Nucleus accumbens (tissue), 56 donors: ENCODE data around the gene RANBP1.
A peak's percentile ranks its signal among the peaks of the same experiment; 100 is the strongest.

Experiments
- DNase-seq, 56 donors: peaks; one replicate each; lab custom pipeline; 2025; lab: John Stamatoyannopoulos, UW

The RANBP1 gene

DNA sequence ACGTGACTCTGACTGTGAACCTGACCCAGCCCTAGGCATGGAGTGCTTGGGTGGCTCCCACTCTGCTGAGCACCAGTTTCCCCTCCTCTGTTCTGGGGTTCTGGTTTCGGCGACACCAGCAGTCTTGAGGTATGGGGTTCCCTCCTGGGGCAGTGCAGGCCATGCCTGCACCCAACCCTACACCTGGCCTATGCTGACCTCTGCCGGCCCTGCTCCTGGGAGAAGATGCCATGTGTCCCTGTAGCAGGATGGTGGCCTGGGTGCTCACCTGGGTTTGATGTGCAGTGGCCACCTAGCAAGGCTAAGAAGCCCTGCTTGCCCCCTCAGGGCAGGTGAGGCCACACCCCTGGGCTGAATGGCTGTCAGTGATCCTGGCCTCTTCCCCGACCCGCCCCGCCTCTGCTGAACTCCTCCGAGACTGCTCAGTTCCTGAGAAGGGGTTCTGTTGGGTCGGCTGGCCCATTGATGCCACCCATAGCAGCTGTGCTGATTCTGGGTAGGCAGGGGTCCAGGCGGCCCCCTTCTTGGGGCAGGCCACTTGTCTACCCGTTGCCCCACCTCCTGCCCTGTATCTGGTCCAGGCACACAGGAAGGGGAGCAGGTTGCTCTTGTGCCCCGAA is 18.1 kb downstream of the RANBP1 start:
- no peak for DNase-seq

DNA sequence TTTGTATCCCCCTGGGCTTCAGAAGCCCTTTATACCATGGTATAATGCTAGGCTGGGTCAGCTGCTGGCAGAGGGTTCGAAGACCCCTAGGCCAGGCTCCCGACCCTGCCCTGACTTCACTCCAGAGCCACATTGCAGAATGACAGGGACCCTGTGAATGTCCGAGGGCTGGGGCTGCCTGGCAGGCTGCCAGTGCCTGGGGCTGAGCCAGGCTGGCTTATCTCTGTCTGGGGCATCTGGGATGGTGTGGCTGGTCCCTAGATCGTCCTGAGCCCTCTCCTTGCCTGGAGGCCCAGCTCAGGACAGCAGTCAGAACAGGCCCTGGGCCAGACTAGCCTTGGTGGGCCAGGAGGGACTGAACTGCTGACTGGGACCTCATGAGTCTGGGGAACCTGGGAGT is 19.4 kb downstream of the RANBP1 start:
- no peak for DNase-seq

DNA sequence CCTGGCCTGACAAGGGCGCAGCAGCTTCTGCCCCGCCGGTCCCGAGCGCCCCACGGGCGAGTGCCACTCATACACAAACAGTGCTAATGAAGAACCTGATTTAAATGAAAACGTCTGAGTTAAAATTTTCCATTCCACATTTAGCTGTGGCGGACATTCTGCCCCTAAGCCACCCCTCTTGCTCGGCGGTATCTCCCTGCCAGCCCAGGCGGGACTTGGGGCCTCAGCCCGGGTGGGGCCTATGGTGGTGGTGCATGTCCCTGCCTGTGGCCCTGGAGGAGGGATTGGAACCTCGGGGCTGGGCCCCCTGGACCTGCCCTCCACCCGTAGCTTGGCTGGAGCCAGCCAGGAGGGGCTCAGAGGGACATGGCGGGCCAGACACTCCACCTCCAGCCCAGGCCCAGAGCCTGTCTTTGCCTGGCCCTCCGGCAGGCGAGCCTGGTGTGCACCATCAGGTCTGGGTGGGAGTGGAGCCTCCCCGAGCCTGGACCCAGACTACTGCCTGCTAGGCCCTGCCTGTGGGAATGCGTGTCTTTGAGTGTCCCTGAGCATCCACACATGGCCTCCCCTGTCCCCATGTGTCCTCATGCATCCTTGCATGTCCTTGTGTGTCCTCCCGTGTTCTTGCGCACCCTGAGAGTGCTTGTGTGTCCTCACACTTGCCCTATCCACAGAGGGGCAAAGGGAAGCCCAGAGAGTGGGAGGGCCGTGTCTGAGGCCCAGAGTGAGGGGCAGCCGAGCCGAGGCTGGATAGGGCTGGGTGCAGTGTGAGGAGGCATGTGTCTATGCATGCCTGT is 20.1 kb downstream of the RANBP1 start:
- no peak for DNase-seq

DNA sequence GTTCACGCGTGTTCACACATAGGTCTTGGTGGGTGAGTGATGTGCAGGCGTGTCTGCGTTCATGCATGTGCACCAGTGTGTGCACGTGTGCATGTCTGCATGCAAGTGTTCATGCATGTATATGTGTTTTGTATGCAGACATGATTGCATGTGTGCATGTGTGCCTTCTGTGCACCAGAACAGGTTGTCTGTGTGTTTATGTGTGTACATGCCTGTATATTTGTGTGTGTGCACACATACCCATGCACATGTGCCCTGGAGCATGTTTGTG is 20.6 kb downstream of the RANBP1 start:
- no peak for DNase-seq

DNA sequence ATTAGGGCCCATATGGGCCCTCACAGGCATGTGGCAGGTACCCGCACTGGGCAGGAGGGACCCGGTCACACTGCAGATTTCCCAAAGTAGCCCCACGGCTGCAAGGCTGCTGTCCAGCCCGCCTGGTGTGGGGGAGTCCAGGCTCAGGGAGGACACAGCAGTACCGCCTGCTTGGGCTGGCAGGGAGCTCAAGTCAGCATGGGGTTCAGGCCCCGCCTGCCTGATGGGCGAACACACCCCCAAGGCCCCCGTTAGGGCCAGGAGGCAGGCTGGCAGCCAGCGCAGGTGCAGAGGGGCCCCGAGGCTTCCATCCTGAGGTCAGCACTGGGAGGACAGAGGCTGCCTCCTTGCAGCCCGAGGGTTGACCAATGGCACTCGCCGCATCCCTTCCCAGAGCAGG is 21.2 kb downstream of the RANBP1 start:
- DNase-seq = no peak

DNA sequence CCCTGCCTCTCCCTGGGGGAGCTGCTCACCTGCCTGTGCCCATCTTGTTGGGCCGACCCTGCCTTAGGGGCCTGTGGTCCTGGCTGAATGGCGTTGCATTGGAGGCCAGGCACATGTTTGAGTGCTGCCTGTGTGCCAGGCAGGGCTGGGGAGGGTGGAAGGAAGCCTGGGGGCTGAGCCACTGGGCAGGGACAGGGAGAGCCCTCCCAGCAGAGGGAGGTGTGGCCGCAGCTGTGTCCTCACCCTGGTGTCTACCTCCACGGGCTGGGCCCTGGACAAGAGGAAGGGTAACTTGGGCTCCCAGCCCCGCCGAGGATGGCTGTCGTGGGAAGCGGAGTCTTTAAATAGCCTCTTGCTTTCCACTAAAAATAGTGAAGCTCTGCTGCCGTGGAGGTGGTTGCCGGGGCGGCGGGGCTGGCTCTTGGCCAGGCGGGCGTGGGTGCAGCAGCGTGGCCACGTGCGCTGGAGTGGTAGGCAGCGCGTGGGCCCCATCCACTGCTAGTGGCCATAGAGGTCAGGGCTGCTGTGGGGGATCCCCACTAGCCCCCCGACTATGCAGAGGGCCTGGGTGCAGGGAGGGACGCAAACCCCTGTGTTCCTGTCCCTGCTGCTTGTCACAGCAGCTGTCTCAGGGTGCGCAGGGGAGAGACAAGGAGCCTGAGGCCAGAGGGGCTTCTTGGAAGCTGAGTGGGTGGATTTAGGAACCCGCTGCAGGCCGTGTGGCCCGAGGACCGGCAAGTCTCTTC is 21.9 kb downstream of the RANBP1 start:
- DNase-seq = peak in 36 of 56 donors; percentile 10 to 79 (median 40)

DNA sequence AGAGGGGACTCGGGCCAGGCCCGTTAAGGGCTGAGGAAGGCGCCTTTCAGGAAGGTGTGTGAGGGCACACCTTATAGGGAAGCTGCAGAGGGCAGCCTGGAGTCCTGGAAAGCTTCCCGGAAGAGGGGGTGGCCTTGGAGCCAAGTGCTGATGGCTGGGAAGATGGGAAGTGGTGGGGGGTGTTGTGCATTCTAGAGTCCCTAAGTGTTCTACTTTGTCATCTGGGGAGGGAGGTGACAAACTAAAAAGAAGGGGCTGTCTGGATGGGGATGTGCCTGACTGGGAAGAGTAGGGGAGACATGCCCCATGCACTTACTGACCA is 22.5 kb downstream of the RANBP1 start:
- DNase-seq = peak in 8 of 56 donors; percentile 17 to 55 (median 27)

DNA sequence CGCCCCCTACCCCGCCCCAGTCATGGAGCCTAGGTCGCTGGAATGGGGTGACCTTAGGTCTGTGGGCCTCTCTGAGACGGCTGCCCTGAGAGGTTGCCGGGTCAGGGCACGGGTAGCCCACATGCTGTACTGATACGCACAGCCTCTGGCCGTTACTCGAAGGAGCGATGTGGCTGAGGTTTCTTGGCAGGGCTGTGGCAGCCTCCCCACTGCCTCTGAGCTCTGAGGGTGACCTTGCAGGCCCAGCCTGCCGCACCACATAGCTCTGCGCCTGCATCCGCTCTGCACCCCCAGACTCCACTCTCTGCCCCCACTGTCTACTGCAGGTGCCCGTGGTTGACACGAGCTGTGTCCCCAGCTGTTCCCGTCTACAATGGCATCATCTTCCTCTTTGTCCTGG is 23.0 kb downstream of the RANBP1 start:
- no peak for DNase-seq

DNA sequence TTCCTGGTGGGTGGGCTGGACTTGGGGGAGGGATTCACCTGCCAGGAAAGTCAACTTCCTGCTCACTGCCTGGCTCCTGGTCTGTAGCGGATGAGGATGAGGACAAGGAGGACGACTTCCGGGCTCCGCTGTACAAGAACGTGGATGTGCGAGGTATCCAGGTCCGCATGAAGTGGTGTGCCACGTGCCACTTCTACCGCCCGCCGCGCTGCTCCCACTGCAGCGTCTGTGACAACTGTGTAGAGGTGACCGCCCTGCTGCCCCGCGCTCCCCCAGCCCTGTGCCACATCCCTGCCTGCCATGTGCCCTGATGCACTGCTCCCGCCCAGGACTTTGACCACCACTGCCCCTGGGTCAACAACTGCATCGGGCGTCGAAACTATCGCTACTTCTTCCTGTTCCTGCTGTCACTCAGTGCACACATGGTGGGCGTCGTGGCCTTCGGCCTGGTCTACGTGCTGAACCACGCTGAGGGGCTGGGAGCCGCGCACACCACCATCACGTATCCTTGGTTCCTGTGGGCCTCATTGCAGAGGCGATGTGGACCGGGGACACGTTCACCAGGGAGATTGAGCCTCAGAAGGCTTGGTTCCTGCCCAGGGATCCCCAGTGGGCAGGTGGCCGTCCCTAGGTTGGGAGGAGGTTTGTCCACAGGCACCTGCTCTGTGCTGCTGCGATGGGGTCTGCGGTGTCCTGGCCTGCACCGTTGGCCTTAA is 23.6 kb downstream of the RANBP1 start:
- no peak for DNase-seq

DNA sequence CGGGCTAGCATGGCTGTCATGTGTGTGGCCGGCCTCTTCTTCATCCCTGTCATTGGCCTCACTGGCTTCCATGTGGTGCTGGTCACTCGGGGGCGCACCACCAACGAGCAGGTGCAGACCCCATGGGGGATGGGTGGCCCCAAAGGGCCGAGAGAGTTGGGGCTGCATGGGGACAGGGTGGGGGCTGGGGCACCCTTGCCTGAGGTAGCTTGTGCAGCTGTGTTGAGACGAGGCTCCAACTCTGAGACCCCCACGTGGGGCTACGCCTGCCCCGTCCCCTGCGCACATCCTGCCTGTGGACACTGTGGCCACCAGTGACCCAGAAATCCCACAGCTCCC is 24.2 kb downstream of the RANBP1 start:
- no peak for DNase-seq

DNA sequence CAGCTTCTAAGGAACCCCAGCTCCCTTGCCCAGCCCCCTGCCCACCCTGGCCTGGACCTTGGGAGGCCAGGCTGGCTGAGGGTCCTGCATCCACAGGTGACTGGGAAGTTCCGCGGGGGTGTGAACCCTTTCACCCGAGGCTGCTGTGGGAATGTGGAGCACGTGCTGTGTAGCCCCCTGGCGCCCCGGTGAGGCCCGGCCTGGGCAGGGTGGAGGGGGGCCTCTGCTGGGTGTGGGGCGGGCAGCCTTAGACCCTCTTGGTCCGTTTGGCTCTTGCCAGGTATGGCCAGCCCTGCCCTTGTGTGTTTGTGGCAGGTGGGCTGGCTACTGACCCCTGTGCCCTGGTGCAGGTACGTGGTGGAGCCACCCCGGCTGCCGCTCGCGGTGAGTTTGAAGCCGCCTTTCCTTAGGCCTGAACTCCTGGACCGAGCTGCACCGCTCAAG is 24.6 kb downstream of the RANBP1 start:
- no peak for DNase-seq

DNA sequence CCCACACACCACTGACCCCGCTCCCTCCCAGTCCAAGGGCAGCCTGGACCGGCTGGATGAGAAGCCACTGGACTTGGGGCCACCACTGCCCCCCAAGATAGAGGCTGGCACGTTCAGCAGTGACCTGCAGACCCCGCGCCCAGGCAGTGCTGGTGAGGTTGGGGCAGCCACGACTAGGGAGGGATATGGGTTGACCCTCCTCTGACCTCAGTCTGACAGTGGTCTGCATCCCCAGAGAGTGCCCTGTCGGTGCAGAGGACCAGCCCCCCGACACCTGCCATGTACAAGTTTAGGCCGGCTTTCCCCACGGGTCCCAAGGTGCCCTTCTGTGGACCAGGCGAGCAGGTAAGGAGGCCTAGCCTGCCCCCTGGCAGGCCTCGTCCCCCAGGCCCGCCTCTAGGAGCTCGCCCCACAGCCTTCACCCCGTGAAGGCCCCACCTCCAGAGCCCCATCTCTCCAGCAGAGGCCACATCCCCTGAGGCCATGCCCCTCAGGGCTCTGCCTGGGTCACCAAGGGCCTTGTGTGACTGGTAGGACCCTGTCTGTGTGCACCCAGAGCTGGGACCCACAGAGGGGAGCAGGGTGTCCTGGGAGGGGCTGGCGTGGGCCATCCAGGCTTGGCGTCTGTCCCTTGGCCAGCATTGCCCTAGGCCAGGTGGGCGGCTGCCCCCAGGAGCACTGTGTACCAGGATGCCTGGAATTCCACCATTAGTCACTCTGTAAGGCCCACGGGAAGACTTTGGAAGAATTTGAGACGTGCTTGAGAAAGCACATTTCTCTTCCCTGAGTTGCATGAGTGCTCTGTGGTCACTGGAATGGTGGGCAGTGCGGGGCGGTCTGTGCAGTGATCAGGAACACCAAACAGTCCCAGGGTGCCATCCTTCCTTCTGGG is 25.5 kb downstream of the RANBP1 start:
- DNase-seq = no peak

DNA sequence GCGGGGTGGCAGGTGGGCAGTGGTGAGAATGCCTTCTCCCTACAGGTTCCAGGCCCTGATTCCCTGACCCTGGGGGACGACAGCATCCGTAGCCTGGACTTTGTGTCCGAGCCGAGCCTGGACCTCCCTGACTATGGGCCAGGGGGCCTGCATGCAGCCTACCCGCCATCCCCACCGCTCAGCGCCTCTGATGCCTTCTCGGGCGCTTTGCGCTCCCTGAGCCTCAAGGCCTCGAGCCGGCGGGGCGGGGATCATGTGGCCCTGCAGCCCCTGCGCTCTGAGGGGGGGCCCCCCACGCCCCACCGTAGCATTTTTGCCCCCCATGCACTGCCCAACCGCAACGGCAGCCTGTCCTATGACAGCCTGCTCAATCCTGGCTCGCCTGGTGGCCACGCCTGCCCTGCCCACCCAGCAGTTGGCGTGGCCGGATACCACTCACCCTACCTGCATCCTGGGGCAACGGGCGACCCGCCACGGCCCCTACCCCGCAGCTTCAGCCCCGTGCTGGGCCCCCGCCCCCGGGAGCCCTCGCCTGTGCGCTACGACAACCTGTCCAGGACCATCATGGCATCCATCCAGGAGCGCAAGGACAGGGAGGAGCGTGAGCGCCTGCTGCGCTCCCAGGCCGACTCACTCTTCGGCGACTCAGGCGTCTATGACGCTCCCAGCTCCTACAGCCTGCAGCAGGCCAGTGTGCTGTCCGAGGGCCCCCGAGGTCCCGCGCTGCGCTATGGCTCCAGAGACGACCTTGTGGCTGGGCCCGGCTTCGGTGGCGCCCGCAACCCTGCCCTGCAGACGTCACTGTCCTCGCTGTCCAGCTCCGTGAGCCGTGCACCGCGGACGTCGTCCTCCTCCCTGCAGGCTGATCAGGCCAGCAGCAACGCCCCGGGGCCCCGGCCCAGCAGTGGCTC is 27.1 kb downstream of the RANBP1 start:
- DNase-seq = no peak

DNA sequence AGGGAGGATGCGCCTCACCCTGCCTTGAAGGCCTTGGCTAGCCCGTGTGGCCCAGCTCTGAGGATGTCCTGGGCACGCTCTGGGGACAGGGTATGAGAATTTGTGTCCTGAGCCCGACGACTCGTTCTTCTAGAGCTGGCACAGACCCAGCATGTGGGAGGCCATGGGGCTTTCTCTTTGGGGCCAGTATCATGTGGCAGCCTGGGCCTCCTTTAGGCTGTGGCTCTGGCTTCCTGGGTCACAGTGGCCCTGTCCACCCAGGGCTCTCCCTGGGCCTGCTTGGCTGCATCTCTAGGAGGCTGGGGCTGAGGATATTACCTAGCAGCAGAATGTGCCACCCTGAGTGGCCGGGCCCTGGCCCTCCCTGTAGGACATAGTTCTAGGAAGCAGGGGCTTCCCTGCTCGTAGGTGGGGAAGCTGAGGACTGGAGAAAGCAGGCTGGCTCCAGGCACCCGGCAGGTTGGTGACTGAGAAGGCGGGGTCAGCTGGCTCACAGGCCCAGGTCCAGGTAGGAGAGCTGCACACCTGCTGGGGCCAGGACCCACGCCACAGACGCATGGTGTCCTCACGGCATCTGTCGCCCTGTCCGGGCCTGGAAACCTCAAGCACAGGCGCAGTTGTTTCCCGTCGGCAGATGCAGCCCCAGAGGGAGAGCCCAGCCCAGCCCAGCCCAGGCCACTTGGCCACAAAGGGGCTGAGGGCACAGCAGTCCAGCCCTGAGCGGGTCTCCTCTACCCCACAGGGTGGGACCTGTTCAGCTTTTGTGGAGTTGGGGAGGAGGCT is 28.2 kb downstream of the RANBP1 start:
- no peak for DNase-seq

DNA sequence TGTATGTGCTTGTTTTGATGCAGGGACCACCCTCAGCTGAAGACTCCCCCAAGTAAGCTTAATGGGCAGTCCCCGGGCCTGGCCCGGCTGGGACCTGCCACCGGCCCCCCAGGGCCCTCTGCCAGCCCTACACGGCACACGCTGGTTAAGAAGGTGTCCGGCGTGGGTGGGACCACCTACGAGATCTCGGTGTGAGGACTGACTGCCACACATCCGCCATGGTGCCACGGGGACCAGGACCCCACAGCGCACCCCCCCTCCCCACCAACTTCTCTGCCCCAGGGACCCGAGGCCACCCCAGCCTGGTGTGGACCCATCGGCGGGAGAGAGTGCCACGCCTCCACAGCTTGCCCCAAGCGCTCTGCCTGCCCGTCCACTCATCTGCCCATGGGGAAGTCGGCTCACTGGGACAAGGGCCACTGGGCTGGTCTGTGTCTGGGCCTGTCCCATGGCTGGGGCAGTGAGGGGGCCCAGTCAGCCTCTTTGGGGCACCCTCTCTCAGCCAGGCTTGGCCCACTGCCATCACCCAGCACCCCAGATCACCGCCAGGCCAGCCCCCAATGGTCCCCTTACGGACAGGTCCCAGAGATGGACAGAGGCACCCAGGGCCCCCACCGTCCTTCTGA is 29.4 kb downstream of the RANBP1 start:
- DNase-seq = no peak

DNA sequence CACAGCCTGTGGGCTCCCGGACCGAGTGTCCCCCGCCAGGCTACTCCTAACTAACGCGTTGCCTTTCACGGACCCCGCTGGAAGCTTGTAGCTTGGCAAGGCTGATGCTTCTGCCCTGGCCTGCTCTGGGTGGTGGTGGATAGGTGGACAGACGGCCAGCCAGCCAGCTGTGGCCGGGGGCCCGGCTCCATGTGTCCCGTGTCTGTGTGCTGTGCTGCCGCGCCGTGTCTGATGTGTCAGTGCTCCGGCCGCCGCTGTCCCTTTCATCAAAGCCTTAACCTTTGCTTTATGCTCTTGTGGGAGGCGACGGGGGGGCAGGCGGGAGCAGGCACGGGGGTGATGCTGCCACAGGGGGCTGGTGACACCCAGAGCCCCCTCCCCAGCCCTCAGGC is 29.9 kb downstream of the RANBP1 start:
- no peak for DNase-seq

DNA sequence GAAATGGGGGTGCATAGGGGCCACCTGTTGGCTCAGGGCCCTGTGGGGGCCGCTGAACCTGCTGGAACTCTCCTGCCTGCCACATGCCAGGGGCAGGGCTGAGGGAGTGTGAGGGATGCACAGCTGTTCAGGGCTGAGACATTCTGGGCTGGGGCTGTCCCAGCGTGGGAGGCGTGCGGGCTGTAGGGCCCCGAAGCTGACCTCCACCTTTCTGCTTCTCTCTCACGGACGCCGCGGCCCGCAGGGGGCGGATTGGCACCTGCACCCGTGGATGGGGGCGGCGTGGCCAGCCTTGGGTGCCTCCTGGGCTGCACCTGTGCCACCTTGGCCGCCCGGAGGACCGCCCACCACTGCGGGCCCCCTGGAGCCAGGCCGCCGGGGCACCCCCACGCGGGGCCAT is 30.9 kb downstream of the RANBP1 start:
- DNase-seq = no peak
